ENCODE results near the gene PCP2. TPM values are rescaled to one million over a fixed set of nuclear protein-coding genes. Genes with fewer than 3 reads are reported as not detected.

The PCP2 gene
- total RNA-seq, 2 donors from 2014 or later, result not detected

DNA sequence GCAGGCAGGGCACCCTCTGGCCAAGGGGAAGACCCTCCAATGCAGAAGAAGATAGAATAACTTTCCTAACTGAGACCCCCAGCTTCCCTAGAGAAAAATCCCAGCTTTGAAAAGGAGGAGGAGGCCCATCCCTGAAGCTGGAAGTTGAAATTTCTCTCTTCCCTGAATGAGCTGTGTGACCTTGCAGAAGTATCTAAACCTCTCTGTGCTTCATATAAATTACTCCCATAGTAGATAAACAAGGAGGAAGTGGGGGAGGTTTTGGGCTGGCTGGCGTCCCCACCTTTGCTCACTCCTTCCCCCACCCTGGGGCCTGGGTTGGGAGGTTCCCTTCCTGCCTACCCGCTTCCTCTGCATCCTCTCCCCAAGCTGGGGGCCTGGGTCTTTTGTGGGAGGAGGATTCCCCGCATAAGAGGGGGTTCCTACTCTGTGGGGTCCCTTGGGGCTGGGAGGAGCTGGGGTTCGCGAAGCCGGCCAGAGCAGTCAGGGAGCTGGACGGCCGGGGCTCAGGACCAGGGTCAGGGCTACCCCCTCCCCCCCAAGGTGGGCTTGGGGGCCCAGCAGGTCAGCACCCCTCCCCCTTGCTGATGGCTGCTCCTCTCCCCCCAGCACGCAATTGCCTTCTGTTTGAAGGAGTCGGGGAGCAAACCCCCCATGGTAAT is 26.2 kb downstream of the PCP2 start:
- no peak for ATAC-seq
- intact Hi-C loops (cut with DNase I), result no loop called here
- no peak for DNase-seq

GRCh38 chr19:7606289-7606688 is 27.2 kb downstream of the PCP2 start:
- DNase-seq (no peak), ATAC-seq (no peak)
- intact Hi-C loops (cut with DNase I), result no loop called here

- DNase-seq, result no peak
- ATAC-seq, result no peak
Observed at GRCh38 chr19:7605490-7606222, 27.9 kb downstream of the PCP2 start.

GRCh38 chr19:7603919-7604318 is 29.6 kb downstream of the PCP2 start:
- ATAC-seq, result no peak
- DNase-seq, result no peak
- intact Hi-C loops (cut with DNase I), result no loop called here

More at GRCh38 chr19:7605490-7606222, 27.9 kb downstream of the PCP2 start:
- intact Hi-C loops (cut with DNase I), result no loop called here

- DNase-seq (no peak), ATAC-seq (peak in 1 of 2 donors; percentile 30)
- intact Hi-C loops (cut with DNase I), result no loop called here
Observed at GRCh38 chr19:7602935-7603497, 30.5 kb downstream of the PCP2 start.

GRCh38 chr19:7602240-7602934 is 31.1 kb downstream of the PCP2 start:
- DNase-seq, result no peak
- intact Hi-C loops (cut with DNase I), result no loop called here
- peak in 1 of 2 donors; percentile 17 for ATAC-seq

- ATAC-seq (no peak), DNase-seq (no peak)
- intact Hi-C loops (cut with DNase I), result no loop called here
Observed at GRCh38 chr19:7600721-7601120, 32.8 kb downstream of the PCP2 start.

- ATAC-seq, result no peak
- intact Hi-C loops (cut with DNase I), result no loop called here
Observed at GRCh38 chr19:7598180-7598579, 35.3 kb downstream of the PCP2 start.

DNA sequence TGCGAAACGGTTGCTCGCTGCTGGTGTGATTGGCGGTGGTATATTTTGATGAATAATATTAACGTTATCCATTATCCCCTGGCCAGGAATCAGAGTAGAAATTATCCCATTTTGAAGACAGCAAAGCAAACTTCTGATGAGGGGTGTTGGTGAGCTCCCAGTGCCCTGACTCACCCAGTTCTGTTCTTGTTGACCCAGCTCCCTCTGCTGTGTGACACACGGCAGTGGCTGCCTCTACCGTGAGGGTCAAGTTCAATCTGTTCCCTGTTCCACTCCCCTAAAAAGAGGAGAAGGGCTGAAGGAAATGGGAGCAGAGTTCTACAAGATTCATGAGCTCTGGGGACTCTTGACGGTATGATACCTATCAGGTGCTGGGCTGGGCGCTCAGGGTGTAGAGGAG is 35.8 kb downstream of the PCP2 start:
- ATAC-seq (no peak), DNase-seq (no peak)
- intact Hi-C loops (cut with DNase I), result no loop called here

More at GRCh38 chr19:7598180-7598579, 35.3 kb downstream of the PCP2 start:
- DNase-seq, result no peak

GRCh38 chr19:7596211-7596937 is 37.1 kb downstream of the PCP2 start:
- intact Hi-C loops (cut with DNase I), result no loop called here

GRCh38 chr19:7595466-7596133 is 37.9 kb downstream of the PCP2 start, which contains the start of gene CAMSAP3:
CAMSAP3 (plus strand) TSS chr19:7595863; CDS start chr19:7596003, 140 bp downstream.
- ATAC-seq, result peak; percentile 41 to 78
- intact Hi-C loops (cut with DNase I), result no loop called here
- no peak for DNase-seq

More at GRCh38 chr19:7596211-7596937, 37.1 kb downstream of the PCP2 start:
- ATAC-seq (no peak), DNase-seq (no peak)

DNA sequence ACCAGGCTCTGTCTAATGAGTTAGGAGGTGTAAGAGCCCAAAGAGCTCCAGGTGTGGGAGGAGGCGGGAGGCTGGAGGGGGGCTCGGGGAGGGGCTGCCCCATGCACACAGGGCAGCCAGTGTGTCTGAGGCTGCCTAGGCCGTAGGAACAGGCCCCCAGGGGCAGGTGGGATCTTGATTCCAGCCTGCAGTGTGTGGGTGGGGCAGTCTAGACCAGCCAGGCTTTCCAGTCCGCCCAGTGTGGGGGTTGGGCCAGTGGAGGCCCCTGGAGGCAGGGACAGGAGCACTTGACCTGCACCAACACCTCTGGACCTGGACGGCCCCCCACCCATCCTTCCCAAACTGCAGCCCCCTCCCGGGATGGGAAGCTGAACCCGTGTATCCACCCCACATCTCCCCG is 43.3 kb downstream of the PCP2 start:
- no peak for ATAC-seq
- no peak for DNase-seq
- intact Hi-C loops (cut with DNase I), result no loop called here

GRCh38 chr19:7589822-7590221 is 43.7 kb downstream of the PCP2 start:
- no peak for DNase-seq

GRCh38 chr19:7582446-7582845 is 51.1 kb downstream of the PCP2 start:
- ATAC-seq, result no peak
- no peak for DNase-seq
- intact Hi-C loops (cut with DNase I), result no loop called here

More at GRCh38 chr19:7589822-7590221, 43.7 kb downstream of the PCP2 start:
- intact Hi-C loops (cut with DNase I), result no loop called here
- no peak for ATAC-seq

Small RNAs within 50 kb of the gene (microRNA-seq; reads per million reads assigned to microRNA genes)
- gene MIR6792, result 0 reads per million in 2 donors

Other genes with a start within 250 kb of the PCP2 start
- gene PEX11G, start 144.7 kb downstream of the PCP2 start, total RNA-seq, result 1 to 10 TPM; 1.2 to 2.0 TPM
- 10 to 100 TPM; 75.3 to 82.4 TPM for gene ZNF358, start 117.6 kb downstream of the PCP2 start, total RNA-seq
- 10 to 100 TPM; 21.2 to 25.0 TPM for gene MCOLN1, start 111.1 kb downstream of the PCP2 start, total RNA-seq
- gene PNPLA6, start 98.0 kb downstream of the PCP2 start, total RNA-seq, result 10 to 100 TPM; 59.2 to 61.7 TPM
- 1 to 10 TPM in 1 of 2 donors, under 1 TPM in 1; 0.73 to 2.0 TPM for gene CAMSAP3, start 37.9 kb downstream of the PCP2 start, total RNA-seq
- gene XAB2, start 4.2 kb downstream of the PCP2 start, total RNA-seq, result 10 to 100 TPM; 18.1 to 24.1 TPM
- gene PET100, start 3.9 kb downstream of the PCP2 start, total RNA-seq, result 100 to 1,000 TPM; 150 to 152 TPM
- gene STXBP2, start 3.4 kb upstream of the PCP2 start, total RNA-seq, result 10 to 100 TPM; 13.5 to 18.2 TPM
- gene RETN, start 35.3 kb upstream of the PCP2 start, total RNA-seq, result 1 to 10 TPM; 1.4 to 1.6 TPM
- gene MCEMP1, start 43.4 kb upstream of the PCP2 start, total RNA-seq, result 1 to 10 TPM; 1.2 to 1.7 TPM
- gene TRAPPC5, start 47.1 kb upstream of the PCP2 start, total RNA-seq, result 100 to 1,000 TPM in 1 of 2 donors, 10 to 100 TPM in 1; 82.6 to 108 TPM
- gene FCER2, start 68.4 kb upstream of the PCP2 start, total RNA-seq, result 1 to 10 TPM in 1 of 2 donors, under 1 TPM in 1; 0.31 to 1.7 TPM
- gene CLEC4G, start 98.4 kb upstream of the PCP2 start, total RNA-seq, result 1 to 10 TPM; 2.6 to 7.3 TPM
- 10 to 100 TPM; 18.3 to 39.5 TPM for gene CD209, start 113.8 kb upstream of the PCP2 start, total RNA-seq
- under 1 TPM in 1 of 2 donors, not detected in 1; 0.29 TPM for gene CLEC4M, start 129.5 kb upstream of the PCP2 start, total RNA-seq
- gene EVI5L, start 196.5 kb upstream of the PCP2 start, total RNA-seq, result 10 to 100 TPM; 17.6 to 18.8 TPM
- gene PRR36, start 240.7 kb upstream of the PCP2 start, total RNA-seq, result under 1 TPM; 0.10 to 0.24 TPM

All from left cardiac atrium (tissue), 4 donors.